Kidney (tissue), 14 donors: ENCODE measurements around the gene ALDH18A1. TPM values are rescaled to one million over a fixed set of nuclear protein-coding genes. Genes with fewer than 3 reads are reported as not detected.

Experiments used
- DNase-seq, 5 donors: peaks; one replicate each; pipeline ENCODE4 v3.0.0-alpha.2; 2013 to 2020
- FAIRE-seq: peaks from 2 replicates; lab custom pipeline; 2012; peaks lifted over from hg19 to GRCh38; lab: Jason Lieb, UNC
- H3K27ac ChIP-seq, 2 donors: one replicate each; pipeline ENCODE4 v1.7.0; 2013; ENCODE audit warnings: low read depth in 2 of 2, low read length in 2 of 2, inconsistent platforms in 1 of 2
- H3K27me3 ChIP-seq: one replicate; pipeline ENCODE4 v1.7.1; 2013; ENCODE audit warnings: low read length, inconsistent platforms; ENCODE audit not compliant: control insufficient read depth, insufficient read depth
- H3K36me3 ChIP-seq, 3 donors: one replicate each; pipeline versions ENCODE4 v1.7.0 to v1.7.1; 2013; ENCODE audit warnings: low read length in 3 of 3, control low read depth in 1 of 3, inconsistent platforms in 1 of 3; ENCODE audit not compliant: insufficient read depth in 3 of 3, control insufficient read depth in 2 of 3
- H3K4me1 ChIP-seq, 3 donors: one replicate each; pipeline versions ENCODE4 v1.7.0 to v1.7.1; 2013; ENCODE audit warnings: low read length in 3 of 3, inconsistent platforms in 1 of 3, low read depth in 1 of 3; ENCODE audit not compliant: control insufficient read depth in 2 of 3, insufficient read depth in 2 of 3
- H3K4me3 ChIP-seq, 3 donors: one replicate each; pipeline versions ENCODE4 v1.7.0 to v1.8.1; 2013; ENCODE audit warnings: low read length in 3 of 3, control low read depth in 1 of 3, inconsistent platforms in 1 of 3
- H3K9ac ChIP-seq, 3 donors: one replicate each; pipeline versions ENCODE4 v1.7.0 to v1.7.1; 2013; ENCODE audit warnings: low read length in 3 of 3, control low read depth in 1 of 3, inconsistent platforms in 1 of 3
- H3K9me3 ChIP-seq, 3 donors: one replicate each; pipeline versions ENCODE4 v1.7.0 to v1.7.1; 2013; ENCODE audit warnings: low read length in 3 of 3, control low read depth in 1 of 3, inconsistent platforms in 1 of 3; ENCODE audit not compliant: control insufficient read depth in 2 of 3, insufficient read depth in 1 of 3
- intact Hi-C: fragments of 100-400 bp; cut with DNase I; formaldehyde crosslinking; loops from one replicate; pipeline ENCODE4 v1.11.1; 2022
- polyA plus RNA-seq: library from polyadenylated mRNA; stranded (reverse); fragments of 350-450 nt; fragmentation: Illumina TruSeq; extraction: RNeasy Lipid Tissue Mini Kit (QIAGEN cat#74804); gene quantifications from one replicate; pipeline ENCODE4 v1.2.3, GENCODE V29; 2014; ENCODE audit warnings: low read depth, low replicate concordance; ENCODE audit not compliant: insufficient read depth
- total RNA-seq: library from RNA; stranded (reverse); fragmentation: NEBNext Ultra II Directional; extraction: Animal tissue kit (Norgen Biotek cat#: 25700); gene quantifications from one replicate; pipeline ENCODE4 v1.2.1, GENCODE V29; 2021
- TF ChIP-seq, protein P1 (sequence below): IDR thresholded peaks from 3 replicates; pipeline ENCODE4 v1.5.1; 2012; ENCODE audit warnings: mild to moderate bottlenecking, moderate library complexity, borderline replicate concordance; ENCODE audit not compliant: insufficient read depth; ENCODE audit errors: extremely low read depth
- donor health status: control.
- donor health status: control.
- donor health status: control.
- donor health status: control.
- donor health status: control.
- donor health status: DM: yes; HTN: yes; CAD: no.
- donor health status: Normal renal cell carcinoma (clear cell type).

ALDH18A1 gene
- total and polyA plus RNA-seq, 2 donors from 2014 or later: 23.6 to 72.0 TPM

- Histone ChIP-seq H3K9me3 (no peaks in the 10 kb centered on the region), H3K27ac (no peak overlapping the region), H3K9ac (no peak overlapping the region), H3K4me3 (no peak overlapping the region), H3K36me3 (peaks cover 3 to 12% (median 7%) of the 10 kb centered on the region in 3 donors), H3K27me3 (no peaks in the 10 kb centered on the region), H3K4me1 (no peaks in the 10 kb centered on the region)
- FAIRE-seq: no peak
- TF ChIP-seq, protein P1, sequence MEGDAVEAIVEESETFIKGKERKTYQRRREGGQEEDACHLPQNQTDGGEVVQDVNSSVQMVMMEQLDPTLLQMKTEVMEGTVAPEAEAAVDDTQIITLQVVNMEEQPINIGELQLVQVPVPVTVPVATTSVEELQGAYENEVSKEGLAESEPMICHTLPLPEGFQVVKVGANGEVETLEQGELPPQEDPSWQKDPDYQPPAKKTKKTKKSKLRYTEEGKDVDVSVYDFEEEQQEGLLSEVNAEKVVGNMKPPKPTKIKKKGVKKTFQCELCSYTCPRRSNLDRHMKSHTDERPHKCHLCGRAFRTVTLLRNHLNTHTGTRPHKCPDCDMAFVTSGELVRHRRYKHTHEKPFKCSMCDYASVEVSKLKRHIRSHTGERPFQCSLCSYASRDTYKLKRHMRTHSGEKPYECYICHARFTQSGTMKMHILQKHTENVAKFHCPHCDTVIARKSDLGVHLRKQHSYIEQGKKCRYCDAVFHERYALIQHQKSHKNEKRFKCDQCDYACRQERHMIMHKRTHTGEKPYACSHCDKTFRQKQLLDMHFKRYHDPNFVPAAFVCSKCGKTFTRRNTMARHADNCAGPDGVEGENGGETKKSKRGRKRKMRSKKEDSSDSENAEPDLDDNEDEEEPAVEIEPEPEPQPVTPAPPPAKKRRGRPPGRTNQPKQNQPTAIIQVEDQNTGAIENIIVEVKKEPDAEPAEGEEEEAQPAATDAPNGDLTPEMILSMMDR: no peak
- DNase-seq: peak in 1 of 5 donors; percentile 16
- intact Hi-C loops: no loop called here
Observed at GRCh38 chr10:95650232-95650631, 6.3 kb downstream of the ALDH18A1 start.

GRCh38 chr10:95648138-95648537 is 8.4 kb downstream of the ALDH18A1 start:
- no peak for FAIRE-seq

DNA sequence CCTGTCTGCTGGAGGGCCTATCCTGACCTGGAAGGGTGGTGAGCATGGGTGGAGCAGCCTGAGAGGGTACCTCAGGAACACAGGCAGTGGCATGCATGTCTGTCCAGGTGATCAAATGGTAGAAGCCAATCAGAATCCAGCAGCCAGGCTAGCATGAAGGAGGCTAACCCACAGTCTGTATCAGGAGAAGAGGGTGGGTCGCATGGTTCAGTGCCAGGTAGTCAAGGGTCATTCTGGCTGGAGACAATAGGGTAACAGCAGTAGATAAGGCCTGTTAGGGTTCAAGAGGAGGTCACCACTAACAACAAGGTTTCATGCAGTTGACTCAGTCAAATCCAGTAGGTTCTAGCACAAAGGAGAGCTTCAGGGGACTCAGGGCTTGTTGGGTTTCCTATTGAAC is 10.4 kb downstream of the ALDH18A1 start:
- FAIRE-seq (no peak), DNase-seq (no peak)
- TF ChIP-seq, protein P1: no peak
- Histone ChIP-seq H3K9me3 (no peaks in the 10 kb centered on the region), H3K27ac (no peak overlapping the region), H3K4me3 (no peak overlapping the region), H3K36me3 (peaks cover 4 to 16% (median 13%) of the 10 kb centered on the region in 3 donors), H3K4me1 (no peaks in the 10 kb centered on the region), H3K9ac (no peak overlapping the region), H3K27me3 (no peaks in the 10 kb centered on the region)
- intact Hi-C loops: no loop called here

More at GRCh38 chr10:95648138-95648537, 8.4 kb downstream of the ALDH18A1 start:
- DNase-seq: no peak
- H3K9ac ChIP-seq: no peak overlapping the region
- TF ChIP-seq, protein P1: no peak
- H3K27ac ChIP-seq: no peak overlapping the region
- no peak overlapping the region for H3K4me3 ChIP-seq
- intact Hi-C loops: no loop called here
- peaks cover 3 to 12% (median 7%) of the 10 kb centered on the region in 3 donors for H3K36me3 ChIP-seq
- H3K27me3 ChIP-seq: no peaks in the 10 kb centered on the region
- H3K9me3 ChIP-seq: no peaks in the 10 kb centered on the region
- no peaks in the 10 kb centered on the region for H3K4me1 ChIP-seq

GRCh38 chr10:95644901-95645300 is 11.6 kb downstream of the ALDH18A1 start:
- H3K36me3 ChIP-seq: peaks cover 4 to 24% (median 15%) of the 10 kb centered on the region in 3 donors
- no peaks in the 10 kb centered on the region for H3K27me3 ChIP-seq

More at GRCh38 chr10:95644901-95645300, 11.6 kb downstream of the ALDH18A1 start:
- TF ChIP-seq, protein P1: no peak
- Histone ChIP-seq H3K27ac (no peak overlapping the region), H3K4me1 (no peaks in the 10 kb centered on the region), H3K9me3 (no peaks in the 10 kb centered on the region), H3K9ac (no peak overlapping the region), H3K4me3 (no peak overlapping the region)
- DNase-seq (no peak), FAIRE-seq (no peak)
- intact Hi-C loops: no loop called here
